Activated CD8-positive, alpha-beta memory T cell treated with anti-CD3 and anti-CD28 coated beads, Interleukin-2, amount 50 U/mL, for 48 hours (primary cell): Measurements from ENCODE around the gene SLC25A15.
A peak's percentile ranks its signal among the peaks of the same experiment; 100 is the strongest.

Experiments
- DNase-seq: peaks from one replicate; pipeline ENCODE4 v3.0.0-alpha.2; 2020

SLC25A15 gene

DNA sequence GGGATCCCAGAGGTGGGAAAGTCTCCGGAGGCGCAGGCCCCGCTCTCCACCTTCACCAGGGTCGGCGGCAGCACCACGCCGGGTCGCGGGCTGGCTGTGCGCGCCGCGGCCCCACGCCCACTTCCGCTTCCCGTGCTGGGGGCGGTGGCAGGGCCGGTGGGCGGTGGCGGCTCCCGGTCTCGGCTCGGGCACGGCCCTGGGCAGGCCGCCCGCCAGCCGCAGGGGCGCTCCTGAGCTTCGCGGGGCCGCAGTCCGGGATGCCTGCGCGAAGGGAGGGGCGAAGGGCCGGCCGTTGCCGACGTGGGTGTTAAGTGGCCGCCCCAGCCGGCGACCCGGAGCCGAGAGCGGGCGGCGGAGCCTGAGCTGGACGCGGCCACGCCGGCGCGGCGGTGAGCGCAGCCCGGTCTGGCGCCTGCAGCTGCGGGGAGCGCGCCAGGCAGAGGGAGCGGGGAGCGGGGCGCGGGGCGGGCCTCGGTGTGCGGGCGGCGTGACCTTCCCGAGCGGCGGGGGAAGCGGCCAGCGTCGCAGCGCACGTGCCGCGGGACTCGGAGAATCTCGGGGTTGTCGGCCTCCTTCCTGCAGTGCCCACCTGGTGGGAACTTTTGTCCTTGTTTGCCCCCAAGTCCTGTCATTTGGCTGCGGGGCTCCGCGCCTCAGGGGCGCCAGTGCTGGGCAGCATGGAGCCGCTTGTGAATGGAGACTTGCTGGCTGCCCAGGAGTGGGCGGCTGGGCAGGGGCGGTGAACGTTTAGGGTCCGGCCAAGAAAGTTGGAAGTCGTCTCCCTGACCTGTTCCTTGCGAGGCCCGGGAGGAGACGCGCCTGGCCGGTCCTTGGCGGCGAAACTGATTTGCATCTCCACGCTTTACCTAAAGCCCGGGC lies at the start of gene SLC25A15:
SLC25A15 (plus strand) TSS at position 337 of the 879 bp plus-strand sequence. CDS start 3,616 bp downstream, outside the sequence.
- DNase-seq, result peak; percentile 87

DNA sequence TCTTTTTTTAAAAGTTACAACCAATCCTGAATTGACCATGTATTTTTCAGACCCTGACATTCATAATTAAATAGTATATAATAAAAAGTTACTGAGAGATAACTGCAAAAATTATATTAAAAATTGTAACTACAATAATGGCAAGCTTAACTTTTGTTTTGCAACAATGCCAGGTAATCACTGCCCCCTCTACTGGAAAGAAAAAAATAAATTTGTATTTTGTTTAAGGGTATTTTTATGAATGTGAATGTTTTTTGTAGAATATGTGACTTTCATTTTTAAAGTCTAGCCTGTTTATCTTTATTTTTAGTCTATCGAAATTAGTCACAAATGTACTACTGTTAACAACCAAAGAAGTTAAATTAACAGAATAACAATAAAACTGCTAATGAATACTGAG lies 40.1 kb upstream of the SLC25A15 start:
- DNase-seq, result no peak

DNA sequence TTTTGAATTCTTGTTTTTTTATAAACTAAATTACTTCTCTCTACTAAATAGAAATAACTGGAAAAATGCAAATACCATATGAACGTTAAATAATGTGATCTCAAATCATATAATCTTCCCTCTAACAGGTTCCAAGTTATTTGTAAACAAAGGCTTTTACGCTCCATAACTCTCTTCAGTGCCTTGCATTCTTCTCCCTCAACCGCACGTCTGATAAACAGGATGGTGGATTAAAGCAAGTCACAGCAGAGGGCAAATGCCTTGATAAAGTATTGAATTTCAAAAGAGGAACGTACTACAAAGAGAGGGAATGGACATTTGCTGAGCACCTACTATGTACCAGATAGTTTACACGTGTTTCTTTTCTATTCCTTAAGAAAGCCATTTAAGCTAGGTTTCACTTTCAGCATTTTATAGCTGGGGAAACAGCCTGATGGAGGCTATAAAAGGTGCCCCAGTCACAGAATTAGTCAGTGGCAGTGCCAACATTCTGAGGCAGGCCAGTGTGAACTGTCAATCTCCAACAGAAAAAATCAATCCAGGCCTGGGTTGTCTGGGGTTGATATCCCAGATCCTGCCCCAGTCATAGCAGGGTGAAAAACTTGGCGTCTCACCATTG lies 34.2 kb upstream of the SLC25A15 start:
- DNase-seq, result no peak

DNA sequence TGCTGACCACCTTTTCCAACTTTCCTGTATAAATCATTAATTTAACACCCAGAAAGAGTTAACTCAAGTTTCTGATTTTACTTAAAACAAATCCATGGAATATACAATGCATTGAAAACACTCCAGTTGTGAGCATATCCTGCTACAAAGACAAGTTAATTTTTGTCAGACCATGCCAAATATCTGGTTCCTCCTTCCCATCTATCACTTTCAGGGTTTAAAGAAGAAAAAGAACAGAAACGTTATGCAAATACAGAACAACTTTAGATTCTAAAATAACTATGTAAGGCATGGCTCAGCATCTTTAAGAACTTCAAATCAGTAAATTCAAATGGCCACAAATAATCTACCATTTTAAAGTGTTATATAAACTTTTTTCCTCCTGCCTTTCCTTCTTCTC lies 33.4 kb upstream of the SLC25A15 start:
- no peak for DNase-seq

DNA sequence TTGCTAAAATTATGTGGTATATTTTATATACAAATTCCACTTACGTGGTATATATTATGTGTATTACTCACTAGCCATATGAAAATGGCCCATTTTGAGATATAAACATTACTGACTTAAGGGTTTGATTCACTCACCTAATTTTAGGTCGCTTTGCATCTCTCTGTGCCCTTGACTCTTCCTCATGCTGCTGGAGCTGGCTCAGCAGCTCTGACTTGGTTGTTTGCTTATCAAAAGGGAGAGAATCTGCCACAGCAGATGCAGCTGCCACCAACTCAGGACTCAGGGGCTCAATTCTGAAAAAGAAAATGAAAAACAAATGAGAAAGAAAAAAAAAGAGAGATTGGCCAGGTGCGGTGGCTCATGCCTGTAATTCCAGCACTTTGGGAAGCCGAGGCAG lies 30.6 kb upstream of the SLC25A15 start:
- DNase-seq, result no peak

DNA sequence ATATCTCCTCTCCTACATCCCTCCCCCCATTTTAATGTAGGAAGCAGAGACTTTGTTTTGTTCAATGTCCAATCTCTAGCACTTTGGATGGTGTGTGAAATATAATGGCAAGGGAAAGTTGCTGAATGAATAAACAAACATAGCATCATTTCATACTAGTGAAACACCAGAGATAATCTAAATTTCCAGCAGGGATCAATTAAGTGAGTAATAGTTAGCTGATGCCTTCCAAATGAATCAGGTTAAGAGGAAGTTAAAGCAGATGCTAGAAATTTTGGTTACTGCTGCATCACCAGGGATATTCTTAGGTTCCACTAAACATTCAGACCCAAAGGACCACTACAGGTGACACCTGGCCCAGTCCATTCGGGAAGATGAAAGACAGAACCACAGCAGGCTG lies 26.6 kb upstream of the SLC25A15 start:
- no peak for DNase-seq

DNA sequence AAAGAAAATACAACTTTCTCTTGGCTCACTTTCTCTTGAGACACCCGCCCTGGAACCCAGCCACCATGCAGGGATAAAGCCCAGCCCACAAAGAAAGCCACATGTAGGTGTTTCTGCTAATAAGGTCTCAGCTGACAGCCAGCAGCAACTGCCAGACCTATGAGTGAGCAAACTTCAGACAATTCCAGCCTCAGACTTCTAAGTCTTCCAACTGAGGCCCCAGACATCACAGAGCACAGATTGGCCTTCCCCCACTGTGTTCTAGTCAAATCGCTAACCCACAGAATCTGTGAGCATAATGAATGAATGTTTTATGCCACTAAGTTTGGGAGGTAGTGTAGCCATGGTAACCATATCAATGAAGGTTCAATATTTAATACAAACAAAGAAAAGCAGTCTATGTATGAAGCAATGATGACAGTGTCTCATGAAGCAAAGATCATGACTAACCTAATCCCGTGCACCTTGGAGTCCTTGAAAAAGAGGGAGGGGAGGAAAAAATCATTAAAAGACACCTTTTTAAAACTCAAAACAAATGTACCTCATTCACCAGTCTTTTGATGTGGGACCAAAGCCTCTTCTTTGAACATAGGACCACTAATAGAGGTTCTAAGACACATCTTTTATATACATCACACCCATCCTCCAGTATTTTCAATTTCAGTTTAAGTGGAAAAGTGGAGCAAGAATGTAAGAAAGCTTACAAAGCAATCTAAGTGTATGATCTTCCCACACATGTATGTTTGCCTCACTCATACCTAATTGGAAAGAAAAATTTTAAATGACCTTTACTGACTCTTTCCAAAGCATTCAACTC lies 24.6 kb upstream of the SLC25A15 start:
- no peak for DNase-seq

DNA sequence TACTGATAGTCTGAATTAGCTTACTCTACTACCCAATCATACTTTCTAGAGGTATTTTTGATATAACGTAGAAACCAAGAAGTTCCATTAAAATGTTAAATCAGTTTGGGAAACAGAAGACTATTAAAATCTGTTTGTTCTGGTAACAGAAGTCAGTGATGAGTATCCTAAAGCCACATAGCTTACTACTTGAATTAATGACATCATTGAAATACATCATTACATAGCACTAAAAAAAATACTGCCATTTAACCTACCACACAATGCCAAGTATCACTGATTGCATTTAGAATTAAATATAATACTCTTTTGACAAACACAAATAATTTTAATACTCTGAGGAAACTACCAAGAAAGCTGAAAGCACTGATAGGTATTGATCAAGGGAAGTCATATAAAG lies 23.8 kb upstream of the SLC25A15 start:
- DNase-seq, result no peak

DNA sequence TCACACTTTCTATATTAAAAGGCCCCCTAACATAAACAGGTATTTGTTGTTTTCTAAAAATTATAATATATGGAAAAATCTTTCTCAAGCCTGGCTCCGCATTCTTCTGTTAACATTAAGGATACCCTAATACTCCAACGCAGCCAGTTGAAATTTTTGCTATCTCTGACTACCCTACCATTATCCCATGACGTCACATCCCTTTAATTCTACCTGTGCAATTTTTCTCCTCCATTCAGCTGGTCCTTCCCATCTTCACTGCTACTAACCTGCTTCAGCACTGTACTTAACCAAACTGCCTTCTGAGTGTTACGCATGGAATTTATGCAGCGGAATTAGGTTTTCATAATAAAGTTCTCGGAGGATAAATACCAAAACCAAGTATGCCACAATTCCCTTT lies 19.4 kb upstream of the SLC25A15 start:
- DNase-seq, result no peak

DNA sequence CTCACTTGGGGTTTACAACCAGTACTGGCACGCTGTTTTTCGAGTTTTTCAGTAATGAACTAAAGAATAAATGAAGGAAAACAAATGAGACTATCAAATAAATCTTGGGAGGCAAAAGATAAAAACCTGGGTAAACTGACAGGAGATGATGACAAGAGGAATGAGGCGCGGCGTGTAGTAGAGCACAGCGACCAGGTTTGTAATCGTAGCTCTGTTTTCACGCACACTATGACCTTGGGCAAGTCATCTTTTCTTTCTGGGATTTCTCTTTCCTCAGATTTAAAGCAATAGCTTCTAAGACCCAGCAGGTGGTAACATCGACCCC lies 18.8 kb upstream of the SLC25A15 start:
- DNase-seq, result no peak

DNA sequence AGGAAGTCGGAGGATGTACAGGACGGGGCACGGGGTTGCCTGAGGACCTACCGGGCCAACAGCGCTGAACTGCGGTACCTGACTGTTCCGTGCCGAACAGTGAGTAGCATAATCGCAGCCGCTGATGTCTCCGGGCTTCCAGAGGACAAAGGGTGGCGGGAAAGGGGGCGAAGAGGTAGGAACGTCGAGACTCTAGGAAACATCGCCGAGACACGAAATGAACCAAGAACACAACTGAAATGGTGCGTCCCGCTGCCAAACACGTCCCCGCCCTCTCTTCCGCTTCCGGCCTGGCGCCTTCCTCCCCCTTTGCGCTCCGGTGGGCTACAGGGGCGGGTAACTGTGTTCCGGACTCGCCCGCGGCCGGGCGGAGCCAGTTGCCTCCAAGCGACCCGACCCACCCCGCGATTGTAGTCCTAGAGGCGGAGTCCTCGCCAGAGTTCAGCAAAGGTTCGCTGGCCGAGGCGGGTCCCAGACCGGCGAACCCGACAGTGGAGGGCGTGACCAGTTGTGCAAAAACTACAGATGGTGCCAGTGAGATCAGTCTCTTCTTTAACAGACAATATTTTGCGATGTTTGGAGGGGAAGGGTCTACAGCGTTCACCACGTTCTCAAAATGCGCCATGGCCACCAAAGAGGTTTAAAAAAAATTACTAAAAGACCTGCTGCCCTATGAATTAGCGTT lies 18.3 kb upstream of the SLC25A15 start, which contains the start of gene MRPS31:
MRPS31 (minus strand) TSS at position 257 of the 685 bp plus-strand sequence; CDS start at position 203, 54 bp downstream.
- peak; percentile 98 for DNase-seq

DNA sequence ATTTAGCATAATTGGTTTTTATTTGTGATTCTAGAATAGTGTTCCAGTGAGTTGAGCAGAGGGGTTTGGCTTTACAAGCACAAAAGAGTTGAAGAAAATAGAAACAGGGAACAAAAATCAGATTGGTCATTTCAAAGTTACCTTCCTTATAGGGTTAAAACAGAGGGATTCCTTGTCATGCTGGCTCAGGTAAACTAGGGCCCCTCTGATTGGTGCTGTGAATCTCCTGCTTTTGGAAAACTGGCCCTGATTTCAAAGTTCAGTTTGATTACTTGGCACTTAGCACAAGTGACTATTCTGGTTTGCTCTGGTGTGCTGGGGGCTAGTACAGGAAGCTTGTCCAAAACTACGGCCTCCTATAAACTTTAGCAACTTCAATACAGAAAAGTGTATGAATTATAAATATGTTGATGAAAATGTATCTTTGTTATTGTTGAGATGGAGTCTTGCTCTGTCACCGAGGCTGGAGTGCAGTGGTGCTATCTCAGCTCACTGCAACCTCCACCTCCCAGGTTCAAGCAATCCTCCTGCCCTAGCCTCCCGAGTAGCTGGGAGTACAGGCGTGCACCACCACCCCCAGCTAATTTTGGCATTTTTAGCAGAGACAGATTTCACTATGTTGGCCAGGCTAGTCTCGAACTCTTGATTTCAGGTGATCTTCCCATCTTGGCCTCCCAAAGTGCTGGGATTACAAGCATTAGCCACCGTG lies 16.5 kb upstream of the SLC25A15 start:
- no peak for DNase-seq

DNA sequence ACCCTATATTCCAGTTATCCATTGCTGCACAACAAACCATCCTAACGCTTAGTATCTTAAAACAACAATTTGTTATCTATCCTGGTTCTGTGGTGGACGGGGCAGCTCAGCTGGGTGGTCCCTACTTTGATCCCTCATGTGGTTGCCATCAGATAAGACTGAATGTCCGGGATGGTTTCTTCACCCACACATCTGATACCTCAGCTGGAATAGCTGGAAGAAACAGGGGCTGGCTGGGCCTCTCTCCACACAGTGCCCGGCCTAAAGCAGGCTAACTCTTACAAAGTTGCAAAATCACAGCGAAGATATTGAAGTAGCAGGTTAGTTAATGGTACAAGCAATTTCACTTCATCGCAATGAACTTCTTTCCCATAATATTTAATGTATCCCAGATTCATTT lies 14.7 kb upstream of the SLC25A15 start:
- no peak for DNase-seq

DNA sequence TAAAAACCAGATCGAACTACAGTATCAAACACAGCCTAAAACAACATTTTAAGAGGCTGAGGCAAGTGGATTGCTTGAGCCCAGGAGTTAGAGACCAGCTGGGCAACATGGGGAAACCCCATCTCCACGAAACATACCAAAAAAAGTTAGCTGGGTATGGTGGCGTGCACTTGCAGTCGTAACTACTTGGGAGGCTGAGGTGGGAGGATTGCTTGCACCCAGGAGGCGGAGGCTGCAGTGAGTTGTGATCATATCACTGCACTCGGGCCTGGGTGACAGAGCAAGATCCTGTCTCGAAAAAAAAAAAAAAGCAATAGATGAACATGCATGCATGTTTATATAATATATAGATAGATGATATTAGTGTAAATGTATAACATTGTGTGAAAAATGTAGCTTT lies 13.2 kb upstream of the SLC25A15 start:
- DNase-seq, result no peak

DNA sequence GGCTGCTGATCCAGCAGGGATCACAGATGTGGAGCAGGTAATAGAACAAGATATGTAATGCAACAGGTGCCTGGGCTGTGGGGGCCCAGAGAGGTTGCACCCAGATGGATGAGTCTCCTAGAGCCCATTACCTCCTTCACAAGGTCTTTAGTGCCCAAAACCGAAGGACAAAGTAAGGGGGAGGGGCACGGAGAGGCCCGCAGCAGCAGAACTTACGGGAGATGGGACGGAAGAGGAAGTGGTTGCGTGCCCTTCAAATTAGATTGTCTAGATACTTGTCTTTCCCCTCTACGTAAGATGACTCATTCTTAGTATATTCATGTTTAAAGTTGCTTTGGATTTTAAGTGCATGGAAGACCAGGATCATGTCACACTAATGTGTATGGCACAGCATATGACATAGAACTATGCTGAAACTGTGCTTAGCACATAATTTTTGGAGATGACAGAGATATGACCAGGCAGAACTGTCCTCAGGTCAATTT lies 12.7 kb upstream of the SLC25A15 start:
- peak; percentile 74 for DNase-seq

DNA sequence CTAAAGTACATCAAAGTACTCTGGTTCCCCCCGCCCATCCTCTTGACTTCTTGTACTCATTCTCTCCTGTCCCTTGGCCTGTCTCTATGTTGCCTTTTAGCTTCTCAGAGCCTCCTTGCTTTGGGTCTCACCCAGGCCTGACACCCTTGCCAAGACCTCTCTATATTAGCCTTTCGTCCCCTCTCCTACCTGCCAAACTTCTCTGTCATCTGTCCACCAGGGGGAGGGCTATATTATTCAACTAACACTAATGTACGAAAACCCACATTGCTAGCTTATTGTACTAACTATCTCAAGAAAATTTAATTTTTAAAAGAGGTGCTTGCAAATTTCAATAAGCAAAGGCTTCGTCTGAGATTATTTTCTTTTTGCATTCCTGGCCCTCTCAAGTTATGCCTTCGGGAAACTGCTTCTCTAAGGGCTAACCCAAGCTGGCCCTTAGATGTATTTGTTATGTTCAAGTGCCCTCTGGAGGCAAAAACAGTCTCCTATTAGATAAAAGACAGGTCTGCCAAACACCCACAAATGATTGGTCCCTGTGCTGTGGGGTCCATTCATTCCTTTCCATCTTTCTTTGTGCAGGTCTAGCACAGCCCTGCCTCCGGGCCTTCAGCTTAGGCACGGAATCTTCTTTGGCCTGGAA lies 12.1 kb upstream of the SLC25A15 start:
- DNase-seq, result no peak

DNA sequence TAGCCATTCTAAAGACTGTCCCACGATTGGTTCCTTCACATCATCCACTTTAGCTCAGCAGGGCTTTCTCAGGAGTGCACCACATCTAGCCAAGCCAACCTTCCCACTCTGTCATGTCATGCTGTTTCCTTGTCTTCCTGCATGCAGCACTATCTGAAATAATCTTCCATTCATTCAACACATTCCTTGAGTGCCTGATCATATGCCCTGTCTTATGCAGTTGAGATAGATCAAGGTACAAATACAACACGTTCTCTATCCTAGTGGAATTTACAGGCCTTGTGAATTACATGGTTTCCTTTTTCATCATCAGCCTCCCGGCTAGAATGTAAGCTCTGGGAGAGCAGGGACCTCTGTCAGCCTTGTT lies 11.6 kb upstream of the SLC25A15 start:
- DNase-seq, result no peak

DNA sequence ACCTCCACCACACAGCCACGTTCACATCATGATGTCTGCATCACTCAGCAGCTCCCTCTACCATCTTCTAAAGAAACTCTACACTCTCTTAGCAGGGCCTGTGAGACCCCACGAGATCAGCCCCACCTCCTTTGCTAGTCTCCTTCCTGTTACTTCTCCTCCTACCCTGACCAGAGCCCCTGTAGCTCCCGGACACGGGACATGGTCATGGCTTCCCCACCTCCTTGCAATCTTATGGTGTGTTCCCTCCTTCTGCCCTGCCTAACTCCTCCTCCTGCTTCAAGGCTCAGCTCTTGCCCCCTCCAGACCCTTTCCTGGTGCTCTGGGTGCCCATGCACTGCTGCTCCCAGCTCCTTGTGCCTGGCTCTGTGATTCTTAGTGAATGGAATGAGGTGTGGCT lies 10.4 kb upstream of the SLC25A15 start:
- DNase-seq, result no peak

DNA sequence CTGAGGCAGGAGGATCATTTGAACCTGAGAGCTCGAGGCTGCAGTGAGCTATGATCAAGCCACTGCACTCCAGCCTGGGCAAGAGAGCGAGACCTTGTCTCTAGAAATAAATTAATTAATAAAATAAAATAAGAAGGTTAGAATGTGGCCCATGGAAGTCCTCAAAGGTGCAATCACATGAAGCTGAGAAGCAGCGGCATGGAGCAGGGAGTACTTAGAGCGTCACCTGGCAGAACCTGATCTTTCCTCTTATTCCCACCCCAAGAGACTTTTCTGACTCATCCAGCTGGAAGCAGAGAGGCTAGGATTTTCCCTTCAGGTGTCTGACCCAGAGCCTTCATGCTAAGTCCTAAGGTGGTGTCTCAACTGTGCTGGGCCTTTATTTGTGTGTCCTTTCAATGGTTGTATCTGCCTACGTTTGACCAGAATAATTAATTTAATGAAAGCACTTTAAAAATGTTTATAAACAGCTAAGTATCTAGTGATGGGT lies 9.6 kb upstream of the SLC25A15 start:
- DNase-seq, result no peak

DNA sequence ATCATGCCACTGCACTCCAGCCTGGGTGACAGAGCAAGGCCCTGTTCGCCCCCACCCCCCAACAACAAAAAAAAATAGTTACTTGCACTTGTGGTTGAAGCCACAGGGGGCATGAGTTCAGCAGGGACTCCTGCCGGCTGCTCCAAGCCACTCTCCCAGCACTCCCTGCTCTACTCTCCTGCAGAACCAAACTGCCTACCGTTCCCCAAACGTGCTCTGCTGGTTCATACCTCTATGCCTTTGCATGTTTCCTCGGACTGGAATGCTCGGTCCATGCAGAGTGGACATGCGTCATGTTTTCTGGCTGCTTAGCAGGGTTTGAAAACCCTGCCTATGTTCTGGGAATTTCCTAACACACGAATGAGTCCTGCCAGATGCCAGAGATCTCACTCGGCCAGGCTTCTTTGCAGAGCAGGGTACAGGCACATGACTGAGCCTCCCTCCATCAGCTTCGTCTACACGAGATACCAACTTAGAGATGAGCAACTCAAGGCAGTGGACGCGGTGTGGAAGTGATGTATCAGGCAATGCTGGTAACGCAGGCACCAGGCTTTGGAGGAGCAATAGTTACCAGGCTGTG lies 8.5 kb upstream of the SLC25A15 start:
- DNase-seq, result no peak

DNA sequence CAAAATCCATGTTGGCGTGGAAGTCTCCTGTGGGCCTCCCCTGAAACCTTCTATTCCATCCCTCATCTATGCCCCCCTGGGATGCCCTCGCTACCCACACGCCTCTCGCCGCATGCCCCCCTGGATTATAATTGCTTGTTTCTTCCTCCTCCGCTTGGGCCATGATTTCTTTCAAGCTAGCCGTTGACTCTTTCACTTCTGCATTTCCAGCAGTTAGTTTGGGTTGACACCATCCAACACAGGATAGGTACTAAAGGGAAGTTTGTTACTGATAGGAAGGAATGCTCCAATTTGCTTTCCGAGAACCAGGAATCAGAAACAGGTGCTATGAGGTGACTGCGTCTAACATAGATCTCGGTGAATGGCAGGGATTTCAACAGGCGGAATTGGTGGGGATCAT lies 7.7 kb upstream of the SLC25A15 start:
- DNase-seq, result no peak
